Lower lobe of right lung (tissue), 2 donors: ENCODE data around the gene FLACC1. TPM values are rescaled to one million over a fixed set of nuclear protein-coding genes. Genes with fewer than 3 reads are reported as not detected.

Source experiments
- ATAC-seq, 2 donors: fragments of 200-7000 bp; cut with Tn5 transposase; one replicate each; pipeline ENCODE4 v1.9.1; 2020 to 2022; ENCODE audit warnings: mild to moderate bottlenecking in 2 of 2, moderate library complexity in 2 of 2
- DNase-seq: peaks from one replicate; pipeline ENCODE4 v3.0.0-alpha.2; 2020
- H3K27ac ChIP-seq: fragments of 200-600 bp; one replicate; pipeline ENCODE4 v1.8.0; 2022
- H3K27me3 ChIP-seq: fragments of 200-600 bp; one replicate; pipeline ENCODE4 v1.8.0; 2022; ENCODE audit warnings: low read depth
- H3K36me3 ChIP-seq: fragments of 200-600 bp; one replicate; pipeline ENCODE4 v1.8.0; 2022; ENCODE audit warnings: mild to moderate bottlenecking
- H3K4me1 ChIP-seq: fragments of 200-600 bp; one replicate; pipeline ENCODE4 v1.8.0; 2022
- H3K4me3 ChIP-seq: fragments of 200-600 bp; one replicate; pipeline ENCODE4 v1.8.0; 2022; ENCODE audit warnings: mild to moderate bottlenecking
- H3K9me3 ChIP-seq: fragments of 200-600 bp; one replicate; pipeline ENCODE4 v1.8.0; 2022
- CTCF ChIP-seq: fragments of 200-600 bp; IDR thresholded peaks from one replicate; pipeline ENCODE4 v1.8.0; 2022; ENCODE audit warnings: antibody characterized with exemption, mild to moderate bottlenecking
- intact Hi-C: fragments of 100-400 bp; cut with DNase I; formaldehyde crosslinking; loops from one replicate; pipeline ENCODE4 v1.11.0; 2022
- total RNA-seq: library from RNA; stranded (reverse); fragmentation: NEBNext Ultra II Directional; extraction: Animal tissue kit (Norgen Biotek cat#: 25700); gene quantifications from one replicate; pipeline ENCODE4 v1.2.1, GENCODE V29; 2021
- donor health status: DM: no; HTN: yes; CAD: no; lungs with severe emphysema.

The FLACC1 gene
- total RNA-seq, 1 donor from 2014 or later: 6.8 TPM

DNA sequence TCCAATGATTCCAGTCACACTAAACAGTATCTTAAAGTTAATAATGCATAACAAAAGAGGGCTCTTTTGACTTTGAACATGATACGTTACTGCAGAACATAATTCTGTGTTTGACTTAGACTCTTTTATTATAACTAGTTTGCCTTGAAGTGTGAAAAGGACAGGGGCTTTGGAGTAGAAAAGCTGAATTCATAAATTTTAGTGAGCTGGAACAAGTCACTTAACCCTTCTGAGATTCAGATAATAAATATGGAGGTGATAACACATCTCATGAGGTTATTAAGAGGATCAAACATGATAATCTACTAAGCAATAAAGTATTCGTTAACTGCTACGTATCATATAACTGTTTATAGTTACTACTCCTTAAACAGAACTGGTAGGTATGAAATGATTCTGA, 44.7 kb upstream of the FLACC1 start:
- ATAC-seq (no peak), DNase-seq (no peak)
- H3K27ac ChIP-seq: no peak overlapping the region
- intact Hi-C loops: no loop called here
- TF ChIP-seq CTCF: no peak
- no peak overlapping the region for H3K4me3 ChIP-seq
- H3K27me3 ChIP-seq: no peaks in the 10 kb centered on the region
- peaks cover 40% of the 10 kb centered on the region for H3K4me1 ChIP-seq
- H3K36me3 ChIP-seq: peaks cover 14% of the 10 kb centered on the region
- H3K9me3 ChIP-seq: no peaks in the 10 kb centered on the region

DNA sequence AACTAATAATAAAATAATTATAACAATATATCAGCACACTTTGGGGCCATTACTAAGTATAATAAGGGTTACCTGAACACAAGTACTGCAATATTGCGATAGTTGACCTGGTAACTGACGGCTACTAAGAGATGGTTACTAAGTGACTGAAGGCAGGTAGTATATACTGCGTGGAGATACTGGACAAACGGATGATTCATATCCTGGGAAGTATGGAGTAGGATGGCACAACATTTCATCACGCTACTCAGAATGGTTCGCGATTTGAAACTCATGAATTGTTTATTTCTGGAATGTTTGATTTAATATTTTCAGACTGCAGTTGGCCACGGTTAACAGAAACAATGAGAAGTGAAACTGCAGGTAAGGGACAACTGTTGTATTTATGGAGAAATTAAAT, 39.5 kb upstream of the FLACC1 start:
- ATAC-seq (no peak), DNase-seq (no peak)
- Histone ChIP-seq H3K27ac (no peak overlapping the region), H3K4me1 (no peaks in the 10 kb centered on the region), H3K9me3 (no peaks in the 10 kb centered on the region), H3K36me3 (peaks cover 62% of the 10 kb centered on the region), H3K27me3 (no peaks in the 10 kb centered on the region), H3K4me3 (no peak overlapping the region)
- intact Hi-C loops: no loop called here
- no peak for TF ChIP-seq CTCF

DNA sequence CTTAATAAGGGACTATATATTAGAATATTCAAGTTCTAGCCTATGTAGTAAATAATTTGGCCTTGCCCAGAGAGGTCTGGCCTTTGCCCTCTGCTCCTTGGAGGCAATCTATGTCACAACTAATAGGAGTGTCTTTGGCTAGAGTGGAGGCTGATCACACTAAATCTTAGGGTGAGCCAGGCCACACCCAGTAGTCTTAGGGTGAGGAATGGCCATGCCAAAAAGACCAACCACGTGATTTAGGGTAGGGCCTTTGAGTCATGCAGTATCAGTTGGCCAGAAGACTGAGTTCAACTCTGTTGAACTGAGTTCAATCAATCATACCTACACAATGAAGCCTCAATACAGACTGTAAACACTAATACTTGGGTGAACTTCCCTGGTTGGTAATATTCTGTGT, 26.0 kb upstream of the FLACC1 start:
- H3K27ac ChIP-seq: no peak overlapping the region
- H3K4me1 ChIP-seq: no peaks in the 10 kb centered on the region
- no peaks in the 10 kb centered on the region for H3K27me3 ChIP-seq
- peaks cover 93% of the 10 kb centered on the region for H3K36me3 ChIP-seq
- no peak overlapping the region for H3K4me3 ChIP-seq
- ATAC-seq (no peak), DNase-seq (no peak)
- intact Hi-C loops: no loop called here
- no peaks in the 10 kb centered on the region for H3K9me3 ChIP-seq
- TF ChIP-seq CTCF: no peak

GRCh38 chr2:201378496-201379397, 21.6 kb upstream of the FLACC1 start:
- Histone ChIP-seq H3K4me3 (no peak overlapping the region), H3K9me3 (no peaks in the 10 kb centered on the region), H3K36me3 (peaks cover 56% of the 10 kb centered on the region), H3K27me3 (no peaks in the 10 kb centered on the region), H3K4me1 (no peaks in the 10 kb centered on the region), H3K27ac (no peak overlapping the region)
- ATAC-seq (no peak), DNase-seq (no peak)
- no peak for TF ChIP-seq CTCF
- intact Hi-C loops: no loop called here

DNA sequence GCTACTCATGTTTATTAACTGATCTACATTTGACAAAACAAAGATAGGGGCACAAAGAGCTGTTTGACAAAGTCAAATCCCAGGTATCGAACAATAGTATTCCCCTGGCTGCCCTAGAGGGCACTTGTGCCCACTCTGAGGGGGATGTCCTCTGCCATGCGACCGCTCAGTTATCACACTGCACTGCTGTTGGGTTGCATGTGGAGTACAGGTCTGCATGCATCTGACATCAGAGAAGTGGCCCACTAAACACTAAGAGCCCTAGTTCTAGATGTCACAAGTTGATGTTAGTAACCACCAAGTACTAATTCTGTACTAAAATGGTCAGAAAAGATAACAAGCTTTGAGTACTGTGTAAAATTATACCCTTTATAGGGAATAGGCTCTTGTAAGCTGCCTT, 20.1 kb upstream of the FLACC1 start:
- no peak for DNase-seq
- ATAC-seq: no peak
- intact Hi-C loops: no loop called here

More for the DNA sequence above, 20.1 kb upstream of the FLACC1 start:
- Histone ChIP-seq H3K27me3 (no peaks in the 10 kb centered on the region), H3K4me1 (no peaks in the 10 kb centered on the region), H3K9me3 (no peaks in the 10 kb centered on the region), H3K27ac (no peak overlapping the region), H3K4me3 (no peak overlapping the region), H3K36me3 (peaks cover 41% of the 10 kb centered on the region)
- no peak for TF ChIP-seq CTCF
